Keratinocyte (primary cell): ENCODE measurements around the gene MAN2B1. TPM values are rescaled to one million over a fixed set of nuclear protein-coding genes. Genes with fewer than 3 reads are reported as not detected.

Experiments used
- DNase-seq: peaks from one replicate; pipeline ENCODE4 v3.0.0-alpha.2; 2011; ENCODE audit warnings: low read depth, missing footprints, low spot score
- FAIRE-seq: peaks from 2 replicates; lab custom pipeline; 2011; peaks lifted over from hg19 to GRCh38; lab: Jason Lieb, UNC
- H2AFZ ChIP-seq: 2 replicates; pipeline ENCODE4 v1.6.0; 2012; ENCODE audit warnings: low read length, control low read depth, inconsistent platforms; ENCODE audit not compliant: control insufficient read depth
- H3K27ac ChIP-seq: 2 replicates; pipeline ENCODE4 v1.5.1; 2011; ENCODE audit warnings: low read length; ENCODE audit not compliant: control insufficient read depth, insufficient read depth
- H3K27me3 ChIP-seq: 3 replicates; pipeline ENCODE4 v1.6.0; 2011; ENCODE audit warnings: low read length; ENCODE audit not compliant: control insufficient read depth, insufficient read depth; ENCODE audit errors: extremely low read depth
- H3K36me3 ChIP-seq, 2 experiments: 2 replicates in 1 of 2; 3 replicates in 1 of 2; pipeline ENCODE4 v1.5.1; 2011; ENCODE audit warnings: low read length in 2 of 2, mild to moderate bottlenecking in 1 of 2; ENCODE audit not compliant: control insufficient read depth in 2 of 2, insufficient read depth in 2 of 2; ENCODE audit errors: extremely low read depth in 1 of 2
- H3K4me1 ChIP-seq: 3 replicates; pipeline ENCODE4 v1.5.1; 2011; ENCODE audit warnings: low read length; ENCODE audit not compliant: control insufficient read depth, insufficient read depth; ENCODE audit errors: extremely low read depth
- H3K4me2 ChIP-seq: 3 replicates; pipeline ENCODE4 v1.6.0; 2011; ENCODE audit warnings: low read depth, low read length; ENCODE audit not compliant: control insufficient read depth, insufficient read depth; ENCODE audit errors: extremely low read depth
- H3K4me3 ChIP-seq, 3 experiments: fragments of 200-600 bp in 1 of 3; sonication (generic) in 1 of 3; 2 replicates in 2 of 3; 3 replicates in 1 of 3; pipeline ENCODE4 v1.5.1; 2011 to 2016; ENCODE audit warnings: low read length in 3 of 3, mild to moderate bottlenecking in 3 of 3, control low read depth in 2 of 3, inconsistent platforms in 1 of 3, low read depth in 1 of 3, mixed read lengths in 1 of 3, mixed run types in 1 of 3, moderate library complexity in 1 of 3; ENCODE audit not compliant: control insufficient read depth in 2 of 3, insufficient read depth in 2 of 3; ENCODE audit errors: extremely low read depth in 1 of 3
- H3K79me2 ChIP-seq: 2 replicates; pipeline ENCODE4 v1.6.0; 2012; ENCODE audit warnings: low read length; ENCODE audit not compliant: control insufficient read depth, insufficient read depth
- H3K9ac ChIP-seq: 3 replicates; pipeline ENCODE4 v1.6.0; 2011; ENCODE audit warnings: low read length; ENCODE audit not compliant: control insufficient read depth, insufficient read depth; ENCODE audit errors: extremely low read depth
- H3K9me1 ChIP-seq: 3 replicates; pipeline ENCODE4 v1.6.0; 2011; ENCODE audit warnings: low read length; ENCODE audit not compliant: control insufficient read depth, insufficient read depth; ENCODE audit errors: extremely low read depth
- H3K9me3 ChIP-seq: 2 replicates; pipeline ENCODE4 v1.5.1; 2012; ENCODE audit warnings: low read depth, low read length; ENCODE audit not compliant: control insufficient read depth
- H4K20me1 ChIP-seq: 3 replicates; pipeline ENCODE4 v1.6.0; 2011; ENCODE audit warnings: low read length; ENCODE audit not compliant: control insufficient read depth, insufficient read depth; ENCODE audit errors: extremely low read depth
- CTCF ChIP-seq, 3 experiments: IDR thresholded peaks in 1 of 3; conservative IDR thresholded peaks in 1 of 3; optimal IDR thresholded peaks in 1 of 3; 2 replicates in 2 of 3; 3 replicates in 1 of 3; pipeline versions ENCODE3 to v1.5.1; 2011; ENCODE audit warnings: low read length in 3 of 3, mild to moderate bottlenecking in 3 of 3, moderate library complexity in 2 of 3, control low read depth in 1 of 3, inconsistent platforms in 1 of 3; ENCODE audit not compliant: insufficient read depth in 2 of 3; ENCODE audit errors: extremely low read depth in 1 of 3
- EZH2 ChIP-seq: IDR thresholded peaks from one replicate; pipeline ENCODE4 v1.6.1; 2012; ENCODE audit warnings: inconsistent platforms, mild to moderate bottlenecking, low read length, moderate library complexity
- dilution Hi-C: fragments of 300-500 bp; cut with MboI; formaldehyde crosslinking; loops from one replicate; pipeline ENCODE4 v1.7.0; 2020; ENCODE audit warnings: low sequenced_read_pairs; ENCODE audit not compliant: extremely low pct_ligation_motif_present
- polyA plus RNA-seq, 5 experiments: library from polyadenylated mRNA; depleted of rRNA in 3 of 5; stranded (reverse) in 3 of 5; stranded (forward) in 1 of 5; unstranded in 1 of 5; fragments of >200 nt; gene quantifications; 1 replicate in 1 of 5; 2 replicates in 3 of 5; 3 replicates in 1 of 5; pipeline versions ENCODE4 v1.2.1 to v1.2.3, GENCODE V29; 2011 to 2012; ENCODE audit warnings: missing spikeins in 2 of 5, low read depth in 1 of 5, low replicate concordance in 1 of 5

Gene MAN2B1
- polyA plus RNA-seq, 1 donor (not counting 4 experiments of a cell fraction or from before 2014, with no cell fraction given), result 17.0 TPM

- Histone ChIP-seq H3K79me2 (no peaks in the 10 kb centered on the region), H3K9me1 (no peaks in the 10 kb centered on the region), H2AFZ (no peak overlapping the region), H3K4me1 (no peaks in the 10 kb centered on the region), H3K27ac (no peak overlapping the region), H3K36me3 (peaks cover 16 to 26% of the 10 kb centered on the region in 2 experiments), H3K4me2 (no peak overlapping the region), H3K9me3 (peaks cover 31% of the 10 kb centered on the region), H3K27me3 (no peaks in the 10 kb centered on the region), H3K9ac (no peak overlapping the region), H3K4me3 (no peak overlapping the region), H4K20me1 (no peaks in the 10 kb centered on the region)
- dilution Hi-C loops, result no loop called here
- FAIRE-seq (no peak), DNase-seq (no peak)
- no peak for TF ChIP-seq EZH2
- TF ChIP-seq CTCF (optimal IDR thresholded peaks at IDR 0.05 in 1 of 3, IDR thresholded peaks at IDR 0.05 in 1 of 3, conservative IDR thresholded peaks at IDR 0.05 in 1 of 3; ENCODE audit: extremely low read depth in 1 of 3, insufficient read depth in 2 of 3, low read length in 3 of 3), result no peak
These were observed 37.3 kb downstream of the MAN2B1 start for GRCh38 chr19:12629215-12629614.

- no peak for DNase-seq
These were observed 38.2 kb downstream of the MAN2B1 start for GRCh38 chr19:12628040-12629022.

More at GRCh38 chr19:12628040-12629022, 38.2 kb downstream of the MAN2B1 start:
- dilution Hi-C loops, result no loop called here
- H2AFZ ChIP-seq, result no peak overlapping the region
- no peaks in the 10 kb centered on the region for H3K4me1 ChIP-seq
- peaks cover 2% of the 10 kb centered on the region for H3K79me2 ChIP-seq
- no peak overlapping the region for H3K9ac ChIP-seq
- no peaks in the 10 kb centered on the region for H3K27me3 ChIP-seq
- FAIRE-seq, result no peak
- no peak overlapping the region for H3K4me2 ChIP-seq
- H3K27ac ChIP-seq, result no peak overlapping the region
- no peaks in the 10 kb centered on the region for H4K20me1 ChIP-seq
- no peak overlapping the region for H3K4me3 ChIP-seq
- TF ChIP-seq EZH2 (no peak), CTCF (optimal IDR thresholded peaks at IDR 0.05 in 1 of 3, IDR thresholded peaks at IDR 0.05 in 1 of 3, conservative IDR thresholded peaks at IDR 0.05 in 1 of 3; ENCODE audit: extremely low read depth in 1 of 3, insufficient read depth in 2 of 3, low read length in 3 of 3) (no peak)
- no peaks in the 10 kb centered on the region for H3K9me1 ChIP-seq
- H3K9me3 ChIP-seq, result peaks cover 31% of the 10 kb centered on the region
- H3K36me3 ChIP-seq, result peaks cover 16 to 26% of the 10 kb centered on the region in 2 experiments
